ENCODE measurements around the gene BMP8B.
"Not testable (repeated sequence)": the region's sequence is repeated elsewhere in the genome, so short reads cannot be mapped to it uniquely, and the experiment has no call there.

Gene BMP8B

GRCh38 chr1:39788758-39789570 lies at the start of gene BMP8B:
Gene BMP8B (minus strand): TSS chr1:39788865. CDS start chr1:39788485, 380 bp downstream.
- DNase-seq (ENCODE audit: low read depth), result no peak

- no peak for DNase-seq (ENCODE audit: low read depth)
Measured at GRCh38 chr1:39836595-39837110, 48.0 kb upstream of the BMP8B start.

DNA sequence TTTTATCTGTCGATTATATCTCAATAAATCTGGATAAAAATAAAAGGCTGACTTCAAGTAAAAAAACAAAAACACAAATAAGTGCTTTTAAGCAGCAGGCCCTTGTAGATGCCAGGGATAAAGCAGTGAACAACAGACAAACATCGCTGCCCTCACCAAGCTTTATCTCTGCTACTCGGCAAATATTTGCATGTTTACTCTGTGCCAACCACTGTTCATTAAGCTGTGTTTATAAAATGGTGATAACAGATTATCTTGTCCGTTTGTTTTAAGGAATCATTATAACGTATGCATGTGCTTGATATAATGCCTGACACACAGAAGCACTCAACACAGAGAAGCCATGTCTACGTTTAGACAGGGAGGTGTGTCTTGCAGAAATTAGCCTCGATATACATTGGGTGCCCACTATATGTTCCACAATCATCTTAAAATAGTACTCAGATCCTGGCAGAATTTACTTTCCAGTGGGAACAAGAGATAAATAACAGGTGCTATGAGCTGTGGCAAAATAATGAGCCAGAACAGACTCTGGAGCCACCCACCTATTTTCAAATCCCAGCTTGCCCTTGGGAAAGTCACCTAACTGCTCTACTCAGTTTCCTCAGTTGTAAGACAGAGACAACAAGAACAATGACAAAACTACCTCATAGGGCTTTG lies 47.4 kb upstream of the BMP8B start:
- no peak for DNase-seq (ENCODE audit: low read depth)

- no peak for DNase-seq (ENCODE audit: low read depth)
Measured at GRCh38 chr1:39835110-39835509, 46.4 kb upstream of the BMP8B start.

DNA sequence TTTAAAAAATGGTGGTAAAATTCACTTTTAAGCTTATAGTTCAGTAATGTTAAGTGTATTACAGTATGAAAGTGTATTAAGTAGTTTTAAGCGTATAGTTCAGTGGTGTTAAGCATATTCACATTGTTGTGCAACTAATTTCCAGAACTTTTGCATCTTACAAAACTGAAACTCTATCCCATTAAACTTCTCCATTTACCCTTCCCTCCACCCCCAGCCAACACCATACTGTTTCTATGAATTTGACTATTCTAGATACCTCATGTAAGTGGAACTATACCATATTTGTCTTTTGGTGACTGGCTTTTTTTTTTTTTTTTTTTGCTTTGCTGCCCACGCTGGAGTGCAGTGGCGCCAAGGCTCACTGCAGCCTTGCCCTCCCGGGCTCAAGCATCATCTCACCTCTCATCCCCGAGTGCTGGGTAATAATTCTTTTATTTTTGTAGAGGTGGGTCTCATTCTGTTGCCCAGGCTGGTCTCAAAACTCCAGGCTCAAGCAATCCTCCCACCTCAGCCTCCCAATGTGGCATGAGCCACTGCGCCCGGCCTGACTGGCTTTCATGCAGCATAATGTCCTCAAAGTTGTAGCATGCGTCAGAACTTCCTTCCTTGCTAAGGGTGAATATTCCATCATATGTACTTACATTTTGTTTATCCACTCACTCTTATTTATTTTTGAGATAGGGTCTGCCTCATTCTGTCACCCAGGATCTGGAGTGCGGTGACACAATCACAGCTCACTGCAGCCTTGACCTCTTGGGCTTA lies 45.1 kb upstream of the BMP8B start:
- no peak for DNase-seq (ENCODE audit: low read depth)

- DNase-seq (ENCODE audit: low read depth), result no peak
Measured at GRCh38 chr1:39833121-39833520, 44.5 kb upstream of the BMP8B start.

DNA sequence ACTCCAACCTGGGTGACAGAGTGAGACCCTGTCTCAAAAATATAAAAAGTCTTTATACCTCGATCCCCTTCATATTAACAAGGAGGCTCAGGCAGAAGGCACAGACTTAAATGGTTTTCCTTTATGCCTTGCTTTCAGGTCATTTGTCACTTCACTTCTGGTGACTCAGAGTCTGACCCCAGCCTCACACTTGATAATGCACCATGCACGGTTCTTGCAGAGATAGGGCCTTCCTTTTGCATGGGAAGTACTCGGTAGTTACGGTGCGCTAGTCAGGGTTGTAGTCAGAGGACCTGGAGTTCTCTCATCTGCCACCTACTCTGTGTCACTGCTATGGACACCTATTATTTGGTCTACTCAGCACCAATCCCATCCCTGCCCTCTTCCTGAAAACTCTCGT lies 43.6 kb upstream of the BMP8B start:
- no peak for DNase-seq (ENCODE audit: low read depth)

DNA sequence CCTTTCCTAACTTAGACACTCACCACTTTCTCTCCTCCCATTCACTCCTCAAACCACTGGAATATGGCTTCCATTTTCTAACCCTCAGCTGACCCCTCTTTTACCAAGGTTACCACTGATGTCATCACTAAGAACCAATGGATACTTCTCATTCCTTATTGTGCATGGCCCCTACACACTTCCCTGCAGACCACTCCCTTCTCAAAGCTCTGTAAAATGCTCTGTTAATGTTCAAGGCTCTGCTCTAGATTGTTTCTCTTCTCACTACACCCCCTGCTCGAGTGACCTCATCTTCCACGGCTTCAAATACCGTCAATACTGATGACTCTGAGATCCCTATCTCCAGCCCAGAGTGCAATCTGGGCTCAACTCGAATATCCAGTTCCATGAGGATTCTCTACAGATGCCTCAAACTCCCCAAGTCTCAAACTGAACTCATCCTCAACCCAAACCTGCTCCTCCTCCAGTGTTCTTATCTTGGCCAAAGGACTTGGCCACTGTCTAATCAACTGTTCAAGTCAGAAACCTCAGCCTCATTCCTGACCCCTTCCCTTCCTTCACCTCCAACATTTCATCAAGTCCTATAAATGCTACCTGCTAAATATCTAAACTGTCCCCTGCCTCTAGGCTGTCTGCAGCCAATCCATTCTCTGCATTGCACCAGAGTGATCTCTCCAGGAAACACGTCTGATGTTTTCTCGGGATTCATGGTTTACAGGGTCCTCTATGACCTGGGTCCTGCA lies 41.3 kb upstream of the BMP8B start:
- no peak for DNase-seq (ENCODE audit: low read depth)

DNA sequence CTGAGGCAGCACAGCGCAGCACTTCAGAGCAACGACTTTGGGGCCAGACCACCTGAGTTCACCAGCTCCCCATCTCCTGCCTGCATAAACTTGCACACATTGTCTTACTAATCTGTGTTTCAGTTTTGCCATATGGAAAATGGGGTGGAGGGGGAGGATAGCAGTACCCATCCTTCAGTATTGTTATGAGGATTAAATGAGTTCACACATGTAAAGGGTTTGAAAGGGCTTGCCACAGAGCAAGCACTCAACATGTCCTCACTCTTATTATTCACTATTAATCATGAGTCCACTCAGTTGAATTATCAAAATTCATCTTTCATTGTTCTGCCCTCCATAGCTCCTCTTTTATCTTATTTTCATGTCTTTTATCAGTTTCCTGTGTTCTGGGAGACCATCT lies 40.1 kb upstream of the BMP8B start:
- no peak for DNase-seq (ENCODE audit: low read depth)

GRCh38 chr1:39828255-39828654 lies 39.6 kb upstream of the BMP8B start:
- not testable (repeated sequence) for DNase-seq (ENCODE audit: low read depth)

DNA sequence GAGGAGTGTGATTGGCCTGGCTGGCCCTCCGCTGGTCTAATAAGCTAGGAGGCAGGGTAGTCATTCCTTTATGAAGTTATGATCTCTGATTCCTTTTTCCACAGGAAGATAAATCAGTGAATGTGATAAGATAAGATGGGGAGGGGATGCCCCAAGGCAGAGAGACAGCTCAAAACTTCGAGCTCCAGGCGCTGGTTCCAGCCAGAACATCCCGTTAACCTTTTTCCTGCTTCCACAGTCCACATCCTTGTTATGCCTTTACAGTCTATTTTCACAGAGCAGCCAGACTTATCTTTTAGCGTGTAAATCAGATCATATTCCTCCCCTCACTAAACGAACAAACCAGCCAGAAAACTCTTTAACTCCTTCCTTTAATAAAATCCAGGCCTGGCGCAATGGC lies 38.5 kb upstream of the BMP8B start:
- DNase-seq (ENCODE audit: low read depth), result no peak

- DNase-seq (ENCODE audit: low read depth), result no peak
Measured at GRCh38 chr1:39826583-39826982, 37.9 kb upstream of the BMP8B start.

DNA sequence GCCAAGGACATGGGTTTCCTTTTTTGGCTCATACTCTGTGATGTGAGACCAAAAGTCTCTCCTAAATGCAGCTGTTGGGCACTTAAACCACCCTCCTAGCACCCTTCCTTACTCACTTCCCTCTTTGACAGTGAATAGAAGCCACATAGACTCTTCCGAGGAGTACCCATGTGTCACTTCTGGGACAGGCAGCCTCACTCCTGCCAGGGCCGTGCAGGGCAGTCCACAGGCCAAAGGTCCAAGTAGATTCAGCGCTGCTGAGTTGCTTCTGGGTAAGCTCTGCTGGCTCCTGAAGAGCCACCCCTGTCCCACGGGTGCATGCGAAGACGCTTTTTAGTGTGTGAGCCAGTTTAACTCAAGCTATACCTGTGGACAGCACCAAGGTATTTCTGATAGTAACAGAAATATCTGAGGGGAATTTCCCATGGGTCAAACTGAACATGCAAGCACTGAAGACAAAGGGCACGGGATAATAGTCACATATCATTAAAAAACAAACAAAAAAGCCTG lies 36.8 kb upstream of the BMP8B start:
- no peak for DNase-seq (ENCODE audit: low read depth)

DNA sequence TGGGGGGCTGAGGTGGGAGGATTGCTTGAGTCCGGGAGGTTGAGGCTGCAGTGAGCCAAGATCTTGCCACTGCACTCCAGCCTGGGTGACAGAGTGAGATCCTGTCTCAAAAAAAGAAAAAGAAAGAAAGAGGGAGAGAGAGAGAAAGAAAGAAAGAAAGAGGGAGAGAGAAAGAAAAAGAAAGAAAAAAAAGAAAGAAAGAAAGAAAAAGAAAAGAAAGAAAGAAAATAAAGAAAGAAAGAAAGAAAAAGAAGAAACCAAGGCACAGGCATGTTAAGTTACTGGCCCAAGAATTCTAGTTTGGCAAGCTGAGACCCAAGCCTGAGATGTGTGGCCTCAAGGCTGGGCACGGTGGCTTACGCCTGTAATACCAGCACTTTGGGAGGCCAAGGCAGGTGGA lies 34.8 kb upstream of the BMP8B start:
- DNase-seq (ENCODE audit: low read depth), result not testable (repeated sequence)

DNA sequence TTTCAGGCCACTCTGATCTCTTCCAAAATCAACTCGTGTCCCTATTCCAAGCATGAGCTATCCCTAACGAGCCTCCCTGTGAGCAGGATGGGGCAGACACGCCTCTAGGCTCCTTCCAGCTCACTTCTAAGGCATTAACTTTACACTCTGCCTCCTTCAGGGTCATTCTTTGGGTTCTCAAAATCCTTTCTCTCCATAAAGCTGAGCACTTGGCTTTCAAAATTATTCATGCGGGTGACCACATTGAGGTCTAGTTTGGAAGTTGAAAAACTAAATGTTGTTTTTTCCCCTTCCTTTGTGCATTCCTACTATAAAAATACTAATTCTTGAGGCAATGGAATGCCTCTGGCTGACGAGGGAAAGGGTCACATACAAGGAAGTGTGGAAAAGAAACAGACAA lies 33.5 kb upstream of the BMP8B start:
- DNase-seq (ENCODE audit: low read depth), result no peak

DNA sequence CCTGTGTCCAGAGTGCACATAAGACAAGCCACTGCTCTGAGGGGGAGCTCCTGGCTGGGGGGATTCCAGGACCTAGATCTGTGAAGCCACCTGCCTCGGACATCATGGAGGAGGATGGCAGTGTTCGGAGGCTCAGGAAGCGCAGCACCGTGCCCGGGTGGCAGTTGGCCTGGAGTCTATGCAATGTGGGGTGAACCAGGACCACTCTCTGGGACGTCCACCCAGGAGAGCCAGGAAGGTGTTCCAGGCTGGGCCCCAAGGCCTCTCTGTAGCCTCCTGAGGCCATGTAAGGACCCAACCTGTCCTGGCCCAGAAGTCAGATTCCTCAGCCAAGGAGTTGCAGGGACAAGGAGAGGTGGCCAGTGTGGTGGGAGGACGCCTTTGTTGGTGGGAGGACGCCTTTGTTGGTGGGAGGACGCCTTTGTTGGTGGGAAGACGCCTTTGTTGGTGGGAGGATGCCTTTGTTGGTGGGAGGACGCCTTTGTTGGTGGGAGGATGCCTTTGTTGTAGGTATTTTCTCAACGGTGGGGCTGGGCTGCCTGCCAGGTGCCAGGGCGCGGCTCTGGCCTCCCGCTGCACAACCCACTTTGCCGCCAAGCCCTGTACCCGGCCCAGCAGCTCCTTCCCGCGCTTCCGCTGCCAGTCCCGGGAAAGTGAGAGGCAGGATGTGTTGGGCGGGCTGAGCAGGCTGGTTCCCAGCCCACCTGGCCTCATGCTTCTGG lies 30.6 kb upstream of the BMP8B start:
- DNase-seq (ENCODE audit: low read depth), result no peak

DNA sequence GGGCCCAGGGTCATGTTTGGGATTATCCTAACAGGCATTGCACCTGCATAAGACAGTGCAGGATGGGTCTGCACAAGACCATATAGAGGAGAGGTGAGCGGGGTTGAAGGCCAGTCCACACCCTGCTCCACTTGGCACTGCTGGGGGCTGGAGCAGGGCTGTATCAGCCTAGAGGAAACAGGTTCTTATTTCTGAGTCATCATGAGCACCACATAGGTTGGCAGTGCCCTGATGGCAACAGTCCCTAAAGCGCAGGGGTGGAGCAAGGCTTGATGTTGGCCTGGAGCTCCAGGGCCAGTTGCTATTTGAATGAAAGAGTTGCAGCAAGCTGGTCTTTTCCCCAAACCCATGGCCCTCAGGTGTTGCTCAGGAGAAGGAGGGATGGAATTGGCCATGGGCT lies 29.8 kb upstream of the BMP8B start:
- DNase-seq (ENCODE audit: low read depth), result no peak

DNA sequence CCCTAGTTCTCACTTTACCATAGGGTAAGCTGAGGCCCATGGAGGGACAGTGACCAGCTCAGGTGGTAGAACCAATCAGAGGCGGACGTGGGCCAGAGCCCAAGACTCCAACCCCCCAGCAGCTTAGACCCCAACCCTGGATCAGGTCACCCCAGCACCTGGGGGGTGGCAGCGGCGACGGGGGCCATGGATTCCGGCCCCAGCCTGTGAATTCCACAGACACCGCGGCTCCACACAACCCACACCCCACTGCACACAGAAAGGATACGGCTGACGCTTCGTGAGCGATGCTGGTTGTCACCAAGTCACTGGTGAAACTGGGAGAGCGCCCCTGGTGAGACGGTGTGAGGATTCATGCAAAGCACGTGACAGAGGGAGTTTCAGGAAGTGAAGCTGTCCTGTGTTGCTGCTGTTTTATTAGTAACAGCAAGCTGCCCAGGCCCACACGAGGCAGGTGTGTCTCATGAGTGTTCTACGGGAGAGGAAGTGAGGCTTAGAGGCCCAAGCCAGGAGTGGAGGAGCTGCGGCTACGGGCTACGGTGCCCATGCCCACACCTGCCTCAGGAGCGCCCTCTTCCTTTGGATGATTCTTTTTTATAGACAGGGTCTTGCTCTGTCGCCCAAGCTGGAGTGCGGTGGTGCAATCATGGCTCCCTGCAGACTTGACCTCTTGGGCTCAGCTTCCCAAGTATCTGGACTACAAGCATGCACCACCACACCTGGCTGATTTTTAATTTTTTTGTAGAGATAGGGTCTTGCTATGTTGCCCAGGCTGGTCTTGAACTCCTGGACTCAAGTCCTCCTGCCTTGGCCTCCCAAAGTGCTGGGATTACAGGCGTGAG lies 28.6 kb upstream of the BMP8B start:
- not testable (repeated sequence) for DNase-seq (ENCODE audit: low read depth)

DNA sequence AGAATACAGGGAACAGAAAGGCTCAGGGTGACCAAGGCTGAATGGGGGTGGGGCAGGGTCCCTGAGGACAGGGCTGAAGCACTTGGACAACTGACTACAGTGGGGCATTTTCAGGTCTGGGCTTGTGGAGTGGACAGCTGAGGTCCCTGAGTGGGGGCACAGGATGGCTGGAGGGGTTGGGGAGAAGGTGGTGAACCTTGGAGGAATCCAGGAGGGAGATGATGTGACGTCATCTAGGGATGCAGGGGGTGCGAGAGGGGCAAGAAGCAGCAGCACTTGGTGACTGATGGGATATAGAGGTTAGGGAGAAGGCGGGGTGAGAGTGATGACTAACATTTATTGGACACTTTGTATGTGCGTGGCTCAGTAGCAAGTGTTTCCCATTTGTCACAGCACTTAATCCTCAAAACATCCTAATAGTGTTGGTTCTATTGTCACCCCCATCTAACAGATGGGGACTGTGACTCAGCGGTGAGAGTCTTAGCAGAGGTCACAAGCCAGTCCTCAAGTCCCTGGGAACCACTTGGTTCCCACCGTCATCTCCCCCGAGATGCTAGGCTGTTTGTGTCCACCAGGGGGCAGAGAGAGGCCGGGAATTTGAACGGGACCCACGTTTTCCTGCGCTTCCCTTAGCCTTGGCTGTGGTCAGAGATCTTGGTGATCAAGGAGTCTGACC lies 27.9 kb upstream of the BMP8B start:
- DNase-seq (ENCODE audit: low read depth), result peak; percentile 59

- DNase-seq (ENCODE audit: low read depth), result no peak
Measured at GRCh38 chr1:39812913-39813312, 24.2 kb upstream of the BMP8B start.
